Breast epithelium (tissue), 4 donors: ENCODE measurements around the gene VANGL1. TPM values are rescaled to one million over a fixed set of nuclear protein-coding genes. Genes with fewer than 3 reads are reported as not detected.

Experiments used
- DNase-seq, 2 donors: peaks; one replicate each; pipeline ENCODE4 v3.0.0-alpha.2; 2019; ENCODE audit warnings: low spot score in 2 of 2
- H3K27ac ChIP-seq, 2 donors: fragments of 200-600 bp; sonication (generic) in 1 of 2; one replicate each; pipeline ENCODE4 v1.5.1; 2016 to 2019; ENCODE audit warnings: mild to moderate bottlenecking in 1 of 2
- H3K27me3 ChIP-seq, 2 donors: fragments of 200-600 bp; sonication (generic) in 1 of 2; one replicate each; pipeline versions ENCODE4 v1.5.1 to v1.6.0; 2017 to 2019; ENCODE audit warnings: control low read depth in 1 of 2, mild to moderate bottlenecking in 1 of 2
- H3K36me3 ChIP-seq: fragments of 200-600 bp; one replicate; pipeline ENCODE4 v1.5.1; 2019
- H3K4me1 ChIP-seq, 2 donors: fragments of 200-600 bp; sonication (generic); one replicate each; pipeline ENCODE4 v1.5.1; 2016 to 2019; ENCODE audit warnings: control low read depth in 1 of 2
- H3K4me3 ChIP-seq, 3 donors: fragments of 200-600 bp; sonication (generic); 1 replicate in 2 of 3; 2 replicates in 1 of 3; pipeline ENCODE4 v1.5.1; 2016 to 2019; ENCODE audit warnings: mild to moderate bottlenecking in 3 of 3, moderate library complexity in 2 of 3
- H3K9me3 ChIP-seq, 2 donors: fragments of 200-600 bp; sonication (generic) in 1 of 2; one replicate each; pipeline ENCODE4 v1.5.1; 2016 to 2019; ENCODE audit warnings: control low read depth in 1 of 2
- POLR2A ChIP-seq: fragments of 450-650 bp; IDR thresholded peaks from one replicate; pipeline ENCODE4 v1.6.1; 2016; ENCODE audit warnings: antibody characterized with exemption, mild to moderate bottlenecking, moderate library complexity
- POLR2AphosphoS5 ChIP-seq, 3 donors: sonication (generic); formaldehyde crosslinking; IDR thresholded peaks; one replicate each; pipeline ENCODE4 v1.6.1; 2017; ENCODE audit warnings: antibody characterized with exemption in 3 of 3
- intact Hi-C: fragments of 100-400 bp; cut with DNase I; formaldehyde crosslinking; loops from one replicate; pipeline ENCODE4 v1.15.1; 2023; ENCODE audit warnings: low total_unique reads
- total RNA-seq, 3 donors: library from RNA; depleted of rRNA; stranded (reverse); fragments of >200 nt; gene quantifications; one replicate each; pipeline ENCODE4 v1.1.0, GENCODE V29; 2016
- TF ChIP-seq, protein P1 (sequence below), 3 donors: fragments of 450-650 bp; IDR thresholded peaks; one replicate each; pipeline ENCODE4 v1.5.1; 2016 to 2017; ENCODE audit warnings: antibody characterized with exemption in 3 of 3, mild to moderate bottlenecking in 3 of 3, moderate library complexity in 3 of 3

VANGL1 gene
- total RNA-seq, 3 donors from 2014 or later = 6.6 to 7.5 (median 7.5) TPM

DNA sequence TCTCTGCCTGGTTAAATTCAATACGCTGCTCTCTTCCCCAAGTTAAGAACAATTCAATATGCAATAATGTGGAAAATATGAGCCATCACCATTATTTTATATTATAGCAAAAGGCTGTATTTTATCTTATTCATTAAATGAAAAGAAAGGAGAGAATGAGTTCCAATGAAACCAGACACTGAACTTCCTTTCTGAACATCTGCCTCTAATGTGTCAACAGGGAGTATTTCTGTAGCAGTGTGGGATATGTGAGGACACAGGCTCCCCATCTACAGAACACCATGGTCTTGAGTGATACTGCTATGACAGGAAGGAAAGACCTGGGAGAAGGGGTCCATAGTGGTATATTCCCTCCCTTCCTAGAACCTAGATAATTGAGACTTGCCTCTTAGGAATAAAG, 80.5 kb downstream of the VANGL1 start:
- Histone ChIP-seq H3K27me3 (peaks cover 0 to 15% of the 10 kb centered on the region in 2 donors), H3K4me3 (no peak overlapping the region), H3K27ac (no peak overlapping the region), H3K36me3 (no peaks in the 10 kb centered on the region), H3K4me1 (no peaks in the 10 kb centered on the region), H3K9me3 (no peaks in the 10 kb centered on the region)
- TF ChIP-seq POLR2AphosphoS5 (IDR thresholded peaks at IDR 0.05) (no peak), POLR2A (no peak)
- TF ChIP-seq, protein P1, sequence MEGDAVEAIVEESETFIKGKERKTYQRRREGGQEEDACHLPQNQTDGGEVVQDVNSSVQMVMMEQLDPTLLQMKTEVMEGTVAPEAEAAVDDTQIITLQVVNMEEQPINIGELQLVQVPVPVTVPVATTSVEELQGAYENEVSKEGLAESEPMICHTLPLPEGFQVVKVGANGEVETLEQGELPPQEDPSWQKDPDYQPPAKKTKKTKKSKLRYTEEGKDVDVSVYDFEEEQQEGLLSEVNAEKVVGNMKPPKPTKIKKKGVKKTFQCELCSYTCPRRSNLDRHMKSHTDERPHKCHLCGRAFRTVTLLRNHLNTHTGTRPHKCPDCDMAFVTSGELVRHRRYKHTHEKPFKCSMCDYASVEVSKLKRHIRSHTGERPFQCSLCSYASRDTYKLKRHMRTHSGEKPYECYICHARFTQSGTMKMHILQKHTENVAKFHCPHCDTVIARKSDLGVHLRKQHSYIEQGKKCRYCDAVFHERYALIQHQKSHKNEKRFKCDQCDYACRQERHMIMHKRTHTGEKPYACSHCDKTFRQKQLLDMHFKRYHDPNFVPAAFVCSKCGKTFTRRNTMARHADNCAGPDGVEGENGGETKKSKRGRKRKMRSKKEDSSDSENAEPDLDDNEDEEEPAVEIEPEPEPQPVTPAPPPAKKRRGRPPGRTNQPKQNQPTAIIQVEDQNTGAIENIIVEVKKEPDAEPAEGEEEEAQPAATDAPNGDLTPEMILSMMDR (IDR thresholded peaks at IDR 0.05) = no peak
- DNase-seq = no peak
- intact Hi-C loops = no loop called here

DNA sequence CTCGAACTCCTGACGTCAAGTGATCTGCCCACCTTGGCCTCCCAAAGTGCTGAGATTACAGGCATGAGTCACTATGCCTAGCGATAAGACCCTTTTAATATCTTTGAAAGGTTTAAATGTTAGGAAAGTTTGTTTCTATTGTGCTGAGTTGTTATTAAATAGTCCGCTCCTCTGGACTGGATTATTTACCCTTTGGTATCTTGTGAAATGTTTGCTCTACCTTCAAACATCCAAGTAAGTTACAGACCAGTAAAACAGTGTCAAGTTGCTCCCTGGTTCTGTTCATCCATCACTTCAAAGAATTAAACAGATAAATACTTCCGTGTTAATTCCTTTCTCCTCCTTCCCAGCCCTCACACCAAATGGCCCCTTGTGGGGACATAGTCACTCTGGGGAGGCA, 82.0 kb downstream of the VANGL1 start:
- Histone ChIP-seq H3K27ac (no peak overlapping the region), H3K4me1 (no peaks in the 10 kb centered on the region), H3K9me3 (no peaks in the 10 kb centered on the region), H3K4me3 (no peak overlapping the region), H3K36me3 (no peaks in the 10 kb centered on the region), H3K27me3 (peaks cover 0 to 1% of the 10 kb centered on the region in 2 donors)
- intact Hi-C loops = no loop called here
- DNase-seq = no peak
- TF ChIP-seq, protein P1 (IDR thresholded peaks at IDR 0.05) = no peak
- TF ChIP-seq POLR2AphosphoS5 (IDR thresholded peaks at IDR 0.05) = no peak
- no peak for TF ChIP-seq POLR2A

DNA sequence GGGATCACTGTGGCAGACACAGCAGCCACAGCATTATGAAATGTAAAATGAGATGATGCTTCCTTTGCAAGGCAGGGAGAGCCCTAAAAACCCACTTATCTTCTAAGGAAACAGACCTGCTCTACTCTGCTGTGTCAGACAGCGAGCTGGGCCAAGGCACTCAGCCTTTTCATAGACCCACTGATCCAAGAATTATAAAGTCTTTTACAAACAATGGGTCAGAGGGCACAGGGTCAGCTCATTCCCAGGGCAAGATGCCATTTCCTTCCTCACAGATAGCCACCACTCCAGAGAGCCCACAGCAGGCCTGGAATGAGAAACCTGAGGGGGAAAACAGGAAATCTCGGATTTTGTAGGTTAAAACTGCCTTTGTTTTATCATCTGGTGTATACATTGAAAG, 83.8 kb downstream of the VANGL1 start:
- Histone ChIP-seq H3K27me3 (no peaks in the 10 kb centered on the region), H3K27ac (no peak overlapping the region), H3K36me3 (no peaks in the 10 kb centered on the region), H3K9me3 (no peaks in the 10 kb centered on the region), H3K4me3 (no peak overlapping the region), H3K4me1 (no peaks in the 10 kb centered on the region)
- TF ChIP-seq, protein P1 (IDR thresholded peaks at IDR 0.05) = no peak
- TF ChIP-seq POLR2AphosphoS5 (IDR thresholded peaks at IDR 0.05) (no peak), POLR2A (no peak)
- intact Hi-C loops = no loop called here
- no peak for DNase-seq

DNA sequence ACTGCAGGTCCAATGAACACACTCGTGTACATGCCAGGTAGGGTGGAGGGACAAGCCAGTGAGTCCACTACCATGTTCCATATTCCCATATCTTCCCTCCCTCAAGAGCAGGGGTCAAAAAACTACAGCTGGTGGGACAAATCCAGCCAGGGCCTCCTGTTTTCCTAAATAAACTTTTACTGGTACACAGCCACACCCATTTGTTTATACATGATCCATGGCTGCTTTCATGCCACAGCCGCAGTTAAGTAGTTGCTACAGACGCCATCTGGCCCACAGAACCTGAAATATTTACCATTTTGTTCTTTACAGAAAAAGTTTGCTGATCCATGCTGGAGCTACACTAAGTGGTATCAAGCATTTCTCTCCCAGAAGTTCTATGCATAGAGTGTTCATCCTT, 84.4 kb downstream of the VANGL1 start:
- no peaks in the 10 kb centered on the region for H3K27me3 ChIP-seq
- no peak overlapping the region for H3K27ac ChIP-seq
- no peak overlapping the region for H3K4me3 ChIP-seq
- no peaks in the 10 kb centered on the region for H3K36me3 ChIP-seq
- H3K9me3 ChIP-seq = no peaks in the 10 kb centered on the region
- intact Hi-C loops = no loop called here
- H3K4me1 ChIP-seq = no peaks in the 10 kb centered on the region
- DNase-seq = no peak
- TF ChIP-seq, protein P1 (IDR thresholded peaks at IDR 0.05) = no peak
- TF ChIP-seq POLR2AphosphoS5 (IDR thresholded peaks at IDR 0.05) (no peak), POLR2A (no peak)

DNA sequence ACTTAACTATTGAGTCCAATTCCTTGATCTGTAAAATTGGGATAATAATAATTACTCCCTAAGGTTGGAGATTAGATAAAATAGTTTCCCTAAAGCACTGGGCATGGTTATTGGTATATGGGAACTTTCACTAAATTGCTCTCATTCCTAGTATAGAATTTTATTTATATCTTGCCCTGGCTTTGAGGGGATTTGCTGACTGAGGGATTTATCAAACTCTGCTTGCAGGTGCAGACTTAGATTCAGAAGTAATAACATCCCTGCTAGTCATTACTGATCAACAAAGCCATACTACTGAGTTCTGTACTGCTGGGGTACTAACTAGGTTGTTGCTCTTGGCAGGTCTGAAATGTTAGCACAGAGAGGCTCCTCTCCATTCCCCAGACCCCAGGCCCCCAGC, 84.8 kb downstream of the VANGL1 start:
- Histone ChIP-seq H3K36me3 (no peaks in the 10 kb centered on the region), H3K27me3 (no peaks in the 10 kb centered on the region), H3K9me3 (no peaks in the 10 kb centered on the region), H3K4me1 (no peaks in the 10 kb centered on the region), H3K27ac (no peak overlapping the region), H3K4me3 (no peak overlapping the region)
- intact Hi-C loops = no loop called here
- DNase-seq = no peak
- TF ChIP-seq POLR2AphosphoS5 (IDR thresholded peaks at IDR 0.05) = no peak
- no peak for TF ChIP-seq POLR2A
- TF ChIP-seq, protein P1 (IDR thresholded peaks at IDR 0.05) = no peak
